Effector CD4-positive, alpha-beta T cell (primary cell): Measurements from ENCODE around the gene EIF1AX.
"Not testable (repeated sequence)": the region's sequence is repeated elsewhere in the genome, so short reads cannot be mapped to it uniquely, and the experiment has no call there.

ENCODE experiments used
- DNase-seq: peaks from one replicate; pipeline ENCODE4 v3.0.0-alpha.2; 2020
- total RNA-seq: gene quantifications from one replicate; lab custom pipeline; 2026; lab: John Stamatoyannopoulos, UW

The EIF1AX gene
- 94.0 reads per million, percentile 81 among the genes with 10 or more reads in this experiment for total RNA-seq

GRCh38 chrX:20141281-20142220, at the start of gene EIF1AX:
Gene EIF1AX, minus strand, starts transcription at chrX:20141838. Its CDS starts 198 bp downstream, at chrX:20141640.
- DNase-seq = peak; percentile 98

- no peak for DNase-seq
Measured at GRCh38 chrX:20189171-20189570, 47.5 kb upstream of the EIF1AX start.

- DNase-seq = no peak
Measured at GRCh38 chrX:20181598-20182329, 40.1 kb upstream of the EIF1AX start.

- DNase-seq = no peak
Measured at GRCh38 chrX:20177093-20177492, 35.5 kb upstream of the EIF1AX start.

GRCh38 chrX:20173856-20174255, 32.2 kb upstream of the EIF1AX start:
- DNase-seq = no peak

- no peak for DNase-seq
Measured at GRCh38 chrX:20173313-20173712, 31.7 kb upstream of the EIF1AX start.

- DNase-seq = no peak
Measured at GRCh38 chrX:20171887-20172286, 30.2 kb upstream of the EIF1AX start.

GRCh38 chrX:20162516-20162915, 20.9 kb upstream of the EIF1AX start:
- not testable (repeated sequence) for DNase-seq

- DNase-seq = no peak
Measured at GRCh38 chrX:20159797-20160385, 18.3 kb upstream of the EIF1AX start.

- no peak for DNase-seq
Measured at GRCh38 chrX:20151689-20152088, 10.1 kb upstream of the EIF1AX start.

- no peak for DNase-seq
Measured at GRCh38 chrX:20149326-20149725, 7.7 kb upstream of the EIF1AX start.

GRCh38 chrX:20147561-20147960, 5.9 kb upstream of the EIF1AX start:
- no peak for DNase-seq

- no peak for DNase-seq
Measured at GRCh38 chrX:20144491-20144890, 2.9 kb upstream of the EIF1AX start.

- no peak for DNase-seq
Measured at GRCh38 chrX:20143561-20143960, 1.9 kb upstream of the EIF1AX start.

GRCh38 chrX:20143111-20143510, 1.5 kb upstream of the EIF1AX start:
- DNase-seq = no peak

- no peak for DNase-seq
Measured at GRCh38 chrX:20140420-20140819, 1.2 kb downstream of the EIF1AX start.

GRCh38 chrX:20139966-20140365, 1.7 kb downstream of the EIF1AX start:
- DNase-seq = no peak

- DNase-seq = no peak
Measured at GRCh38 chrX:20135944-20136343, 5.7 kb downstream of the EIF1AX start.

GRCh38 chrX:20132666-20133065, 9.0 kb downstream of the EIF1AX start:
- no peak for DNase-seq

GRCh38 chrX:20130357-20130756, 11.3 kb downstream of the EIF1AX start:
- no peak for DNase-seq

GRCh38 chrX:20129547-20129946, 12.1 kb downstream of the EIF1AX start:
- DNase-seq = no peak

- DNase-seq = no peak
Measured at GRCh38 chrX:20128670-20129069, 13.0 kb downstream of the EIF1AX start.

GRCh38 chrX:20127440-20127839, 14.2 kb downstream of the EIF1AX start:
- DNase-seq = not testable (repeated sequence)
